Astrocyte of the cerebellum (primary cell): ENCODE data around the gene CDPF1.
"Not testable (repeated sequence)": the region's sequence is repeated elsewhere in the genome, so short reads cannot be mapped to it uniquely, and the experiment has no call there.

Source experiments
- DNase-seq: peaks from one replicate; pipeline ENCODE4 v3.0.0-alpha.2; 2011; ENCODE audit warnings: low read depth
- H3K4me3 ChIP-seq: 2 replicates; pipeline ENCODE4 v1.5.1; 2011; ENCODE audit warnings: mild to moderate bottlenecking, low read depth, low read length, moderate library complexity
- in situ Hi-C: cut with HindIII; loops from 2 replicates; pipeline ENCODE4 v1.10.0; 2017; ENCODE audit warnings: low sequenced_read_pairs
- TF ChIP-seq, protein P1 (sequence below): IDR thresholded peaks from 2 replicates; pipeline ENCODE4 v1.5.1; 2012; ENCODE audit warnings: low read length, low read depth, moderate library complexity, mild to moderate bottlenecking; ENCODE audit errors: missing control alignments

The CDPF1 gene

GRCh38 chr22:46273432-46274148 is 23.5 kb upstream of the CDPF1 start:
- no peak for DNase-seq
- TF ChIP-seq, protein P1, sequence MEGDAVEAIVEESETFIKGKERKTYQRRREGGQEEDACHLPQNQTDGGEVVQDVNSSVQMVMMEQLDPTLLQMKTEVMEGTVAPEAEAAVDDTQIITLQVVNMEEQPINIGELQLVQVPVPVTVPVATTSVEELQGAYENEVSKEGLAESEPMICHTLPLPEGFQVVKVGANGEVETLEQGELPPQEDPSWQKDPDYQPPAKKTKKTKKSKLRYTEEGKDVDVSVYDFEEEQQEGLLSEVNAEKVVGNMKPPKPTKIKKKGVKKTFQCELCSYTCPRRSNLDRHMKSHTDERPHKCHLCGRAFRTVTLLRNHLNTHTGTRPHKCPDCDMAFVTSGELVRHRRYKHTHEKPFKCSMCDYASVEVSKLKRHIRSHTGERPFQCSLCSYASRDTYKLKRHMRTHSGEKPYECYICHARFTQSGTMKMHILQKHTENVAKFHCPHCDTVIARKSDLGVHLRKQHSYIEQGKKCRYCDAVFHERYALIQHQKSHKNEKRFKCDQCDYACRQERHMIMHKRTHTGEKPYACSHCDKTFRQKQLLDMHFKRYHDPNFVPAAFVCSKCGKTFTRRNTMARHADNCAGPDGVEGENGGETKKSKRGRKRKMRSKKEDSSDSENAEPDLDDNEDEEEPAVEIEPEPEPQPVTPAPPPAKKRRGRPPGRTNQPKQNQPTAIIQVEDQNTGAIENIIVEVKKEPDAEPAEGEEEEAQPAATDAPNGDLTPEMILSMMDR = no peak
- in situ Hi-C loops = no loop called here

DNA sequence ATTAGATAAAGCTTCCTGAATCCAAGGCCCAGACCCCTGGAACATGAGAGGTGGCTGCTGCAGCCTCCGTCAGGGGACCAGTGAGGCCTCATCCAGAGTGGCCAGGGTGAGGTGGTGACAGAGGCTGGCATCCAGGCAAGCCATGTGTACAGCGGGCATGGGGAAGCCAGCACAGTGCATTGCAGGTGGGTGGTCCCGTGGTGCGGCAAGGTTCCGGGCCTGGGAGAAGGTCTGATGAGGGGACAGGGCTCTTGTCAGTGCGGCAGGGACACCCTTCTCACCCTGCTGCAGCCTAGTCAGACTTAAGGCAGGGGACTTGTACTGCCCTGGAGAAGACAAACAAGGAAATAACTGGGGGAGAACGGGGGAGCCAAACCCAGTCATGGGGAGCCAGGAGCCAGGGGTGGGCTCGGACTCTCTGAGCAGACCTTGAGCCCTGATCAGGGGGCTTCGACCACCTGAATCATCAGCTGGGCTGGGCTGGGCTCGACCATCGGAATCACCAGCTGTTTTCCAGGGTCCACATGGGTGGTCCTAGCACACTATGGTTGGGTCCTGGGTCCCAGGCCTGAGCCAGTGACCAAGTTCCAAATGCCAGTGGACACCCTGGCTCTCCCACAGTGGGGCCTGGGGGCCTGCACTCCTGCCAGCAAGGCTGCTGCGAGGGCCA is 22.8 kb upstream of the CDPF1 start:
- H3K4me3 ChIP-seq = no peak overlapping the region
- TF ChIP-seq, protein P1 = no peak
- in situ Hi-C loops = no loop called here
- no peak for DNase-seq

More at GRCh38 chr22:46273432-46274148, 23.5 kb upstream of the CDPF1 start:
- no peak overlapping the region for H3K4me3 ChIP-seq

GRCh38 chr22:46272196-46272595 is 22.1 kb upstream of the CDPF1 start:
- in situ Hi-C loops = no loop called here
- no peak for DNase-seq
- TF ChIP-seq, protein P1 = no peak
- no peak overlapping the region for H3K4me3 ChIP-seq

GRCh38 chr22:46269564-46269963 is 19.5 kb upstream of the CDPF1 start:
- TF ChIP-seq, protein P1 = no peak
- no peak for DNase-seq
- H3K4me3 ChIP-seq = no peak overlapping the region
- in situ Hi-C loops = no loop called here

GRCh38 chr22:46267431-46268279 is 17.6 kb upstream of the CDPF1 start, which contains the start of gene TTC38:
Gene TTC38, plus strand, starts transcription at chr22:46268008. Its CDS starts 32 bp downstream, at chr22:46268040.
- TF ChIP-seq, protein P1 = no peak
- H3K4me3 ChIP-seq = peak within 1 kb of the TSS; percentile 89
- in situ Hi-C loops = no loop called here
- DNase-seq = peak; percentile 33

- in situ Hi-C loops, DNase-seq: not testable (repeated sequence)
Observed at GRCh38 chr22:46265627-46266026, 15.5 kb upstream of the CDPF1 start.

DNA sequence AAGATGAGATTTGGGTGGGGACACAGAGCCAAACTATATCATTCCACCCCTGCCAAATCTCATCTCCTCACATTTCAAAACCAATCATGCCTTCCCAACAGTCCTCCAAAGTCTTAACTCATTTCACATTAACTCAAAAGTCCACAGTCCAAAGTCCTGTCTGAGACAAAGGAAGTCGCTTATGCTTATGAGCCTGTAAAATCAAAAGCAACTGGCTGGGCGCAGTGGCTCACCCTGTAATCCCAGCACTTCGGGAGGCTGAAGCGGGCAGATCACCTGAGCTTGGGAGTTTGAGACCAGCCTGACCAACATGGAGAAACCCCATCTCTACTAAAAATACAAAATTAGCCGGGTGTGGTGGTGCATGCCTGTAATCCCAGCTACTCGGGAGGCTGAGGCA is 14.4 kb upstream of the CDPF1 start:
- in situ Hi-C loops, H3K4me3 ChIP-seq, DNase-seq: not testable (repeated sequence)

More at GRCh38 chr22:46265627-46266026, 15.5 kb upstream of the CDPF1 start:
- not testable (repeated sequence) for H3K4me3 ChIP-seq
